Retinal pigment epithelial cell (primary cell): ENCODE data around the gene GFY.

Experiments
- DNase-seq: peaks from one replicate; pipeline ENCODE4 v3.0.0-alpha.2; 2010; ENCODE audit warnings: low read depth
- H3K4me3 ChIP-seq: 2 replicates; pipeline ENCODE4 v1.5.1; 2011; ENCODE audit warnings: mild to moderate bottlenecking, low read length, control low read depth, moderate library complexity
- TF ChIP-seq, protein P1 (sequence below): conservative IDR thresholded peaks from 2 replicates; pipeline ENCODE4 v1.5.1; 2011; ENCODE audit warnings: low read depth, low read length, control low read depth, inconsistent platforms

The GFY gene

DNA sequence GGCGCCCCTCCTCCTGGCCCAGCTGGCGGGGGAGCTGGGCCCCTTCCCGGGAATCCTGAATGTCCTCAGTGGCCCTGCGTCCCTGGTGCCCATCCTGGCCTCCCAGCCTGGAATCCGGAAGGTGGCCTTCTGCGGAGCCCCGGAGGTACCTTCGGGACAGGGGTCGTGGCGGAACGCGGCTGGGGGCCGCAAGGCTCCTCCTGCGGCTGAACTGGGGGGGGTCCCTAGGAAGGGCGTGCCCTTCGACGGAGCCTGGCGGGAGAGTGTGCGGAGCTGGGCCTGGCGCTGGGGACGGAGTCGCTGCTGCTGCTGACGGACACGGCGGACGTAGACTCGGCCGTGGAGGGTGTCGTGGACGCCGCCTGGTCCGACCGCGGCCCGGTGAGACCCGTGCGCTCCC, 36.5 kb downstream of the GFY start:
- TF ChIP-seq, protein P1, sequence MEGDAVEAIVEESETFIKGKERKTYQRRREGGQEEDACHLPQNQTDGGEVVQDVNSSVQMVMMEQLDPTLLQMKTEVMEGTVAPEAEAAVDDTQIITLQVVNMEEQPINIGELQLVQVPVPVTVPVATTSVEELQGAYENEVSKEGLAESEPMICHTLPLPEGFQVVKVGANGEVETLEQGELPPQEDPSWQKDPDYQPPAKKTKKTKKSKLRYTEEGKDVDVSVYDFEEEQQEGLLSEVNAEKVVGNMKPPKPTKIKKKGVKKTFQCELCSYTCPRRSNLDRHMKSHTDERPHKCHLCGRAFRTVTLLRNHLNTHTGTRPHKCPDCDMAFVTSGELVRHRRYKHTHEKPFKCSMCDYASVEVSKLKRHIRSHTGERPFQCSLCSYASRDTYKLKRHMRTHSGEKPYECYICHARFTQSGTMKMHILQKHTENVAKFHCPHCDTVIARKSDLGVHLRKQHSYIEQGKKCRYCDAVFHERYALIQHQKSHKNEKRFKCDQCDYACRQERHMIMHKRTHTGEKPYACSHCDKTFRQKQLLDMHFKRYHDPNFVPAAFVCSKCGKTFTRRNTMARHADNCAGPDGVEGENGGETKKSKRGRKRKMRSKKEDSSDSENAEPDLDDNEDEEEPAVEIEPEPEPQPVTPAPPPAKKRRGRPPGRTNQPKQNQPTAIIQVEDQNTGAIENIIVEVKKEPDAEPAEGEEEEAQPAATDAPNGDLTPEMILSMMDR: no peak
- DNase-seq: no peak
- H3K4me3 ChIP-seq: no peak overlapping the region

DNA sequence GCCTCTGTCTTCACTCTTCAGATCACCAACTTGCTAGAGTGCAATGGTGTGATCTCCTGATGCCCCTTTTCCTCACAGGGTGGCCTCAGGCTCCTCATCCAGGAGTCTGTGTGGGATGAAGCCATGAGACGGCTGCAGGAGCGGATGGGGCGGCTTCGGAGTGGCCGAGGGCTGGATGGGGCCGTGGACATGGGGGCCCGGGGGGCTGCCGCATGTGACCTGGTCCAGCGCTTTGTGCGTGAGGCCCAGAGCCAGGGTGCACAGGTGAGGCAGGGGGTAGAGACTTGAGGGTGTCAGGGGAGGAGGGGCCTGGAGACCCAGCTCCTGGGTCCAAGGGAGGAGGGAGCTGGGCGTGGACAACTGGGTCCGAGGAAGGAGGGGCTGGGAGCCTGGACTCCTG, 37.3 kb downstream of the GFY start:
- H3K4me3 ChIP-seq: no peak overlapping the region
- TF ChIP-seq, protein P1: no peak
- no peak for DNase-seq

DNA sequence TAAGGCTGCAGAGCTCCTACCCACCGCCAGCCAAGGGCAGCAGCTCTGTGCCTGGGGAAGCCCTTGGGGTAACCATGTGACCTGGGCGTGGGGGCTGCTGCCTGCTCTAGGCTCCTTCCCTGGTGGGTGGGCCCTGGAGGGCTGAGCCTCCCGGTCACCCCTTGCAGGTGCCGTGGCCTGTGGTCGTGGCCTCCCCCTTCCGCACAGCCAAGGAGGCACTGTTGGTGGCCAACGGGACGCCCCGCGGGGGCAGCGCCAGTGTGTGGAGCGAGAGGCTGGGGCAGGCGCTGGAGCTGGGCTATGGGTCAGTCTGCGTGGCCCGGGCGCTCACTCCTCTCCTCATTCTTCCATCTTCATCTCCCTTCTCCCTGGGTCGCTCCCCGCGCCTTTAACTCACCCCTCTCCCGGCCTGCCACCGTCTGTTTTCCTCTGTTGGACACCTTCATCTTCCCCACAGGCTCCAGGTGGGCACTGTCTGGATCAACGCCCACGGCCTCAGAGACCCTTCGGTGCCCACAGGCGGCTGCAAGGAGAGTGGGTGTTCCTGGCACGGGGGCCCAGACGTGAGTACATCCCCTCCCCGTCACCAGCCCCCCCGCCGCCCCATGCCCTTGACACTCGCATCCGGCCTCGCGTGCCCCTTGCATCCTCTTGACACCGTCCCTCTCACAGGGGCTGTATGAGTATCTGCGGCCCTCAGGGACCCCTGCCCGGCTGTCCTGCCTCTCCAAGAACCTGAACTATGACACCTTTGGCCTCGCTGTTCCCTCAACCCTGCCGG, 39.0 kb downstream of the GFY start:
- DNase-seq: no peak
- H3K4me3 ChIP-seq: no peak overlapping the region
- TF ChIP-seq, protein P1: no peak

- TF ChIP-seq, protein P1: no peak
- no peak overlapping the region for H3K4me3 ChIP-seq
- no peak for DNase-seq
Observed at GRCh38 chr19:49465371-49465770, 40.2 kb downstream of the GFY start.

DNA sequence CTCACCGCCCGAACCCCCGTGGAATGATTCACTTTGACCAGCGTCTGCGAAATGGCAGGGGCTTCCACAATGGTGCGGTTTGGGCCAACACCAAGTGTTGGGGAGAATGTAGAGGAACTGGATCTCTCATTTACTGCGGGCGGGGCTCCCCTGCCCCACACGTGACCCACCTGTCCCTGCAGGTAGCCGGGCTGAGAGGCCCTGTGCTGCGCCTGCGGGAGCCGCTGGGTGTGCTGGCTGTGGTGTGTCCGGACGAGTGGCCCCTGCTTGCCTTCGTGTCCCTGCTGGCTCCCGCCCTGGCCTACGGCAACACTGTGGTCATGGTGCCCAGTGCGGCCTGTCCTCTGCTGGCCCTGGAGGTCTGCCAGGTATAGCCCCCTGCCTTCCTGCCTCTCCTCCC, 43.0 kb downstream of the GFY start:
- DNase-seq: no peak
- TF ChIP-seq, protein P1: no peak
- H3K4me3 ChIP-seq: no peak overlapping the region

DNA sequence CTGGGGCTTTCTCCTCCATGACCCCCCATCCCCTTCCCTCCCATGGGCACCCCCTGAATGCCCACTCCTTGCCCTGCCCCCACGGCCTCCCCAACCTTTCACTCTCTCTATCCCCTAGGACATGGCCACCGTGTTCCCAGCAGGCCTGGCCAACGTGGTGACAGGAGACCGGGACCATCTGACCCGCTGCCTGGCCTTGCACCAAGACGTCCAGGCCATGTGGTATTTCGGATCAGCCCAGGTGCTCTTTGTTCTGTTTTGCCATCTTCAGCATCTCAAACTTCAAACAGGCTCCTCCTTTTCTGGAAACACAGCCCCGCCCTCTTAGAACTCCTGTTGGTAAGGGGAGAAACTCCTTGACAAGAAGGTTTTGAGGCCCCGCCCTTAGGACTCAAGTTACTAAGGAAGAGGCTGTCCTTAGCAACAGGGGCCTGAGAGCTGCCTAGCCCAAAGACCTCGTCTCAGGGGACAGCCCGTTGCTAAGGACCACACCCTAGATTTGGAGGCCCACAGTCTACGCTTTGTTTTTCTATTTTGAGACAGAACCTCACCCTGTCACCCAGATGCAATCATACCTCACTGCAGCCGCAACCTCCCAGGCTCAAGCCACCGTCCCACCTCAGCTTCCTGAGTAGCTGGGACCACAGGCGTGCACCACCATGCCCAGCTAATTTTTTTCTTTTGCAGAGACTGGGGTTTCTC, 43.7 kb downstream of the GFY start:
- no peak overlapping the region for H3K4me3 ChIP-seq
- DNase-seq: no peak
- TF ChIP-seq, protein P1: no peak
